Inferior parietal cortex (tissue), 1 donor: ENCODE results near the gene ERC2.

Experiments
- DNase-seq: peaks from one replicate; pipeline ENCODE4 v3.0.0-alpha.2; 2016; ENCODE audit errors: extremely low spot score

ERC2 gene

DNA sequence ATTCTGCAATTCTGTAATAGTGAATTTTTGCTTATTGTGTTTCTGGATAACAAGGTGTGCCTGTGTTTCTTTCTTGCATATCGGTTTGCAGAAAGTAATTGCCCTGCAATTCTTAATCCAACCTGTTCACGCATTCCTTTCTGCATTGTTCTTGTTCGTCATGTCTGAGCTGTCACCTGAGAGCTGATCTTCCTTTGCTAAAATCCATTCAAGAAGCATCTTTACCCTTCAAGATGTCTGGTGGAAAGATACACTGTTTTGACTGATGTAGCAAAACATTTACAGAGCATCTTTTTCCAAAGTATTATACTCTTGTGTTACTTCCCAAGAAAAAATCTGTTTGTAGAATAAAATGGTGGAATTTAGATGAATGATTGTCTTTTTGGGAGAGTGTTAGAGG lies 822.1 kb downstream of the ERC2 start:
- DNase-seq: no peak

- no peak for DNase-seq
Measured at GRCh38 chr3:55645422-55645821, 822.8 kb downstream of the ERC2 start.

GRCh38 chr3:55643283-55643682 lies 825.0 kb downstream of the ERC2 start:
- DNase-seq: no peak

DNA sequence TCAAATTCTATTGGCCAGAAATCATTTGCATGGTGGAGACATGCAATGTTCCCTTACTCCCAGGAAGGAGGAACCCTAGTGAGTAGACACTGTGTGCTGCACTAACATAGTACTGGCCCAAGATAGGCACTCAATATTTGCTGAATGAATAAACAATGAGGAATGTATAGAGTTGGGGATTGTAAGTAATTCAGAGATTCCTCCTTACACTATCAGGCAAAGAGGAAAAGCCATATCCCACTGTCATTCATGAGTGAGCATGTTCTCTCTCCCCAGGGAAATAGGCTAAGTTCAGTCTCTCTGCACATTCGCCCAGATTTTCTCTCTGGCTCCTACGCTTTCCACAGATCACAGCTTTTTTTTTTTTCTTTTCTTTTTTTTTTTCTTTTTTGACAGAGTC lies 826.3 kb downstream of the ERC2 start:
- DNase-seq: no peak

DNA sequence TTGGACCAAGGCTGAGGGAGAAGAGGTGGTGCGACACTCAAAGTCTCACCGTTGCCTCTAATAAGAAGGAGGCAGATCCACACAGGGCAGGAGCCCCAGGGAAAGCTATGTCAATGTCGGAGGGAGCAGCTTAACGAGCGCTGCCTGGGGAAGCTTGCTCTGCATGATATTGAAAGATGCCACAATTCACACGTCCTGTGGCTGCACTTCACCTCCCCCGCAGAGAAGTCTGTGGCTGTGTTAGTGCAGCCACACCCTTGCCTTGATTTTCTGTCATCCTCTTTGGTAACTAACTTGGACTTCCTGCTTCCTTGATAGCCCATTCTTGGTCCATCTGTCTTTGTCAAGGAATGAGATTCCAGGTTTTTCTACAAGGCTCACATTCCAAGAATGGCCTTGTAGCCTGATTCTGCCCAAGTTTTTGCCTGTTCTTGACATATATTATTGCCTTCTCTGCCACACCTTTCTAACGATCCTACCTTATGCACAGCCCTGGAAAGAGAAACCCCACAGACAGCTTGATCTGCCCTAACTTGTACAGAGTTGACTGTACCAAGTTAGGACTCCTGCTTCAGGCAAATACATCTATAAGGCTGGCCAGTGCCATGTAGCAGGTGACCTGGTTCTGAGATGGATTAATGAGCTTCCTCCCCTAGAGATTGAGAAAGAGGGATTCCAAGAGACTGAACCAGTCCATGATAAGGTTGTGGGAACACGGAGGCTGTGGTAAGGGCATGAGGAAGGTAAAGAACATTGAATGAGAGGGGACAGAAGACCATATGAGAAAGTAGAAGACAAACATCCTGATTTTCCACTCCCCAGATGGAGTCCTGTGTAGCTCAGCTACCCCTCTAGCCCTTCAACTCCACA lies 828.1 kb downstream of the ERC2 start:
- DNase-seq: no peak

GRCh38 chr3:55639143-55639542 lies 829.1 kb downstream of the ERC2 start:
- no peak for DNase-seq

DNA sequence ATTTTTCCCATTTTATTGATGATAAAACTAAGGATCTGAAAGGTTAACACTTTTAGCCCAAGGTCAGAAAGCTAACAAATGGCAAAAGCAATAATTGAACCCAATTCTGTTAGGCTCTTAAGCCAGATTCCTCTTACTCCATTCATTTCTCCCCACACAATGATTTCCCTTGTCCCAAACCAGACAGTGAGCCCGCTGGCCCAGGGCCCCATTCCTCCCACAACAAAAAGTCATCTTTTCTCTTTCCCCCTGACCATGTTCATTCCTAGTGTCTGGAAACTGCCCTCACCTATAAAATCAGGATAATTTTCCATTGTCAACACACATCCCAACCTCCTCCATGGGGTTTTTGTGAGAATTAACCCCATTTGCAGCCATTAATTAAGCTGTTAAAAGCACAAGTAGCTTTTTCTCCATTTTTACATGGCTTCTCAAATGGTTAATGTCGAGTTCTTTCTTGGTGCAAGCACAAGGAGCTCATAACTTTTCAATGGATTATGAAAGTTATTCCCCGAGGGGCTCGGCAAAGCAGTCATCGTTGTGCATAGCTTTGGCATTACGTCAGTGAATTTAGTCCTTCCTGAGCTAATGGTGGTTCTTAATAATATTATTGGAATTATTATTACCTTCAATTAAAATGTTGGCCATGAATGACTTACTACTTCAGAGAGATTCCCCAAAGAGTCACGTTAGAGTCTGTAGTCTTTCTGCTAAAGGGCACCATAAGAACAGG lies 830.2 kb downstream of the ERC2 start:
- no peak for DNase-seq

GRCh38 chr3:55636300-55637195 lies 831.7 kb downstream of the ERC2 start:
- DNase-seq: no peak

GRCh38 chr3:55634345-55634744 lies 833.9 kb downstream of the ERC2 start:
- DNase-seq: no peak

GRCh38 chr3:55633333-55633732 lies 834.9 kb downstream of the ERC2 start:
- DNase-seq: no peak

- DNase-seq: no peak
Measured at GRCh38 chr3:55631766-55632331, 836.4 kb downstream of the ERC2 start.

- no peak for DNase-seq
Measured at GRCh38 chr3:55630921-55631299, 837.4 kb downstream of the ERC2 start.

DNA sequence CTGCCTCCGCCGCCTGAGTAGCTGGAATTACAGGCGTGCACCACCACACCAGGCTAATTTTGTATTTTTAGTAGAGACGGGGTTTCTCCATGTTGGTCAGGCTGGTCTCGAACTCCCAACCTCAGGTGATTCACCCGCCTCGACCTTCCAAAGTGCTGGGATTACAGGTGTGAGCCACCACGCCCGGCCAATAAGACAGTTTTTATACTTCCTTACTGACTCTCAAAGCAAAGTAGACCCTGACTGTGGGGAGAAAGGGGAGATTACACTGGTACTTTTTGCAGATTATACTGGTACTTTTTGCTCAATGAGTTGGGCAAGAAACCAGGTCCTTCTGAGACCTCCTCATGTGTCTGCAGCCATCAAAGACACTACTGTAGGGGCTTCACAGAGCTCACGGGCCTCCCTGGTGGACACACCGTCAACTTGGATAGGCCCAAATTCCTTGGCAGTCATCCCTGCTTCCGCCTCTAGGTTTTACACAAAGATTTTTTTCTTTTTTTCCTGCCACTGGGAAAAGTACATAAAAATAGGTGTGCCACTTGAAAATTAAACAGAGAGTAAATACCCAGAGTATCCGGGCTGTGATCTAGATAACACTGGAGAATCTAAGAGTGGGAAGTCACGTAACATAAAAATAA lies 837.9 kb downstream of the ERC2 start:
- DNase-seq: no peak

- DNase-seq: no peak
Measured at GRCh38 chr3:55629432-55629831, 838.8 kb downstream of the ERC2 start.

DNA sequence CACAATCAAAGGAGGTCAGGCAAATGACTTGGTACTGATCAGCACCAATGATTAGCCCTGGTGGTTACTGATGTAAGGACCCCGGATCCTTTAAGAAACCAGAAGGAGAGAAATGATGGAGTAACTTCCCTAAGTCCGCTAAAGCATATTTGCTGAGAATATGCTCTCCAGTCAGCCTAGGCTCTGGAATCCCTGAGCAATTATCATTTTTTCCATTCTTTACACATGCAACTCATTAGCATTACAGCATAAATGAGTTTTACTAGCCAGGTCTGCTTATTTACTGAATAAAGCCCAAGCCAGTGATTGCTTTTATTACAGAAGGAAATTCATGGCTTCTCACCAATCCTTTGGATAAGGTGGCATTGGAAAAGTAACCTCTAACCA lies 842.0 kb downstream of the ERC2 start:
- DNase-seq: no peak

- no peak for DNase-seq
Measured at GRCh38 chr3:55624238-55624637, 844.0 kb downstream of the ERC2 start.

DNA sequence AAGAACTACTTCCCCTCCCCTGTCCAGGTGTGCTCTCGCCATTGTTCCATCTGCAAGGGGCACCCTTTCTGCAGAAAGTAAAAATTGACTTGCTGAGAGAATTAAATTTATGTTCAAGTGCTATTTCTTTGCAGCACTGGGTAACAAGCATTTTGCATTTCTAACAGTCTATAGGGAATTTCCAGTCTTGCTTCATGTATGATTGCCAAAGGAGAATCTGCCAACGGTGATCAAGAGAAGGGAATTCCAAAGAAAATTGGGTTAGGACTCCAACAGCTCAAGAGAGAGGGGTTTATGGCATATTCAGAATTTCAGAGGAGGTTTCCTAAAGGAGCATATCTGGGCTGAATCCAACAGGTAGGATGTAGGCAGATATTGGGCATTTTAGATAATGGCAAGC lies 844.5 kb downstream of the ERC2 start:
- no peak for DNase-seq

DNA sequence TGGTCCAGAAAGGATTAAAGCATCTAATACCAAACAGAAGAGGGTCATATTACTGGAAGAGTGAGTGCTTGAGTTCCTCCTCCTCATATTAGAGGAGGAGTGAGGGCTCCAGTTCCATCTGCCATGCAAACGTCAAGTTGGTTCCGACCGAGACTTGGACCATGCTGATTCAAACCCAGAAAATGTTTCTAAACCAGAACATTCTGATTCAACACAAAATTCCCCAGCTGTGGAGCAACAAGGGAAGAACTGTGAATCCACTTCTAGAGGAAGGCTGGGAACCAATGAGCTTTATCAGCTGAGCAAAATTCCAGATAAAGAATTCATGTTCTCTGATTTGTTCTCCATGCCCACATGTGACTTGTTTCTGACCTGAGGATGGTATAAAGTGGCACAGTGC lies 845.5 kb downstream of the ERC2 start:
- DNase-seq: no peak

DNA sequence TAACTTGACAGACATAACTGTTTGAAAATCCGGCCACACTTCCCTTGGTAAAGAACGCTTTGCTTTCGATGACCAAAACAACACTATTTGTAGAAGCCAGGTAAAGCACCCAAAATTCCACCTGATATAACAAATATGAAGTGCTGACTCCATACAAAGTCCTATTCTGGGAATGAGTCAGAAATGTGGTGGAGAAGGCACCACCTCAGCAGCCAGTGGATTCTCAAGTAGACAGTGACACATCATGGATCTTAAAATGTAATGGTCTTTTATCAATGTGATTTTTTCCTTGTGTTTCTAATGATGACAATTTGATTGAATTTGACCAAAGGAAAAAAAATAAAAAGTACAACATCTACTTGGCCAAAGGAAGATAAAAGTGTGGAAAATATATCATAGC lies 846.2 kb downstream of the ERC2 start:
- no peak for DNase-seq

DNA sequence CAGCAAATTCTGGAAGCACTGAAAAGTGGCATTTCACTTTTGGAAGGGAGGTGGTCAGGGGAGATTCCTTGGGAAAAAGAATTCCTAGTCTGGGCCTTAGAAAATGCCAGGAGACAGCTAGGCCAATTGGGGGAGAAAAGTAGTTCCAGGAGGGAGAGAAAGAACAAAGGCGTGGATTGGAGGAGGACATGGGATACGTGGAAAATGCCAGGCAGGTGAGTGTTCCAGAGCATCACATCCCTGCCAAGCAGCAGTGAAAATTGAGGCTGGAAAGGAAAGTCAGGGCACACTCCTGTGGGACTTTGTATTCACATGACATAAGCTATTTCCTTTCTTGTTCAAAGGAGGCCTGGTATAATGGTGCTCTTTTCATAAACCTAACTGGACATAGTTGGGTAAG lies 846.6 kb downstream of the ERC2 start:
- DNase-seq: no peak

DNA sequence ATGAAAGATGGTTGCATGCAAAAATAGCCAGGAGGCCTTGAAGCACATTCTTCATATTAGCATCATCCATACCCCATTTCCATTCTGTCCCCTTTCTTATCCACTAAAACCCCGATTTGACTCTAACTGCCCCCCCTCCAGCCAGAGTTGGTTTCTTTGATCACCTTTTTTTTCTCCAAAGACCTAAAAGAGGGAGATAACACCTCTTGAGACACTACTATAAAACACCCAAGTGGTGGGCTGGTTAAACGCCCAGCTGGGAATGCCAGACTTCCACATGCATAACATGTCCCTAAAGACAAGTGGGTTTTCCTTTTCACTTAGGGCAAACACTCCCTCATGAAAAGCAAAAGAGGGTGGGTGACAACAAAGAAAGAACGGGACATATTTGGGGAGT lies 847.2 kb downstream of the ERC2 start:
- DNase-seq: no peak
